Amniotic stem cell (primary cell): ENCODE data around the gene STK38L.
"Not testable (repeated sequence)": the region's sequence is repeated elsewhere in the genome, so short reads cannot be mapped to it uniquely, and the experiment has no call there.

ENCODE experiments used
- DNase-seq: peaks from one replicate; lab custom pipeline; 2025; lab: John Stamatoyannopoulos, UW

The STK38L gene

GRCh38 chr12:27226407-27226929 is 17.6 kb upstream of the STK38L start:
- no peak for DNase-seq

DNA sequence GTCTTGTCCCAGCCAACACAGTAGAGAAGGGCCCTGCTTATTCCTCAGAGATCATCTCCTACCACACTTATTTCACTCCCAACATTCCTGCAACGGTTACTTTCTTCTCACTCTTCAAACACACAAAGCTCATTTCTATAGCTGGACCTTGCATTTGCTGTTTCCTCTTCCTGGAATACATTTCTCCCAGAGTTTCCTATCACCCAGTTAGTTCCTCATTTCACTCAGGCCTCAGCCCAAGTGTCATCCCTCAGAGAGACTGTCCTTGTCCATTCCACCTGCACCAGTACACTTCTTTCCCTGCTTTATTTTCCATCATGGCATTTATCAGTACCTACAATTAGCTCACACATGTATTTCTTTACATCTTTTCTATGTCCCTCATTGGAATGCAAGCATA is 14.7 kb upstream of the STK38L start:
- DNase-seq = no peak

DNA sequence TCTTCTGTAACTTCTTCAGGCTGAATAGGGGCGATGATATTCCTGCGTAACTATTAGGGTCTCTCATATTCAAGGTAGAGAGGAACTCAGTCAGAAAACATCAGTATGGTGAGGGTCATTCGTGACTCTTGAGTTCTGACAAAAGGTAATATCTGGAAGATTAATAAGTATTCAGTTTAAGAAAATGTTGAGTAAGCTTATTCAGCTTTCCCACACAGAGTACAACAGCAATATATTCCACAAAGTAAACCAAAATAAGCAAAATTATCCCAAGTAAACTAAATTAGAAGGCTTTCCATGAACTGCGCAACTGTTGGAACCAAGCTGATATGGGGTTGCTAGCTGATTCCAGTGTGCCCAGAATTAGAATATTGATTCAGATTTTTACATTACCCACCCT is 12.7 kb upstream of the STK38L start:
- not testable (repeated sequence) for DNase-seq

- no peak for DNase-seq
Observed at GRCh38 chr12:27233814-27234213, 10.3 kb upstream of the STK38L start.

- DNase-seq = no peak
Observed at GRCh38 chr12:27236498-27236897, 7.6 kb upstream of the STK38L start.

DNA sequence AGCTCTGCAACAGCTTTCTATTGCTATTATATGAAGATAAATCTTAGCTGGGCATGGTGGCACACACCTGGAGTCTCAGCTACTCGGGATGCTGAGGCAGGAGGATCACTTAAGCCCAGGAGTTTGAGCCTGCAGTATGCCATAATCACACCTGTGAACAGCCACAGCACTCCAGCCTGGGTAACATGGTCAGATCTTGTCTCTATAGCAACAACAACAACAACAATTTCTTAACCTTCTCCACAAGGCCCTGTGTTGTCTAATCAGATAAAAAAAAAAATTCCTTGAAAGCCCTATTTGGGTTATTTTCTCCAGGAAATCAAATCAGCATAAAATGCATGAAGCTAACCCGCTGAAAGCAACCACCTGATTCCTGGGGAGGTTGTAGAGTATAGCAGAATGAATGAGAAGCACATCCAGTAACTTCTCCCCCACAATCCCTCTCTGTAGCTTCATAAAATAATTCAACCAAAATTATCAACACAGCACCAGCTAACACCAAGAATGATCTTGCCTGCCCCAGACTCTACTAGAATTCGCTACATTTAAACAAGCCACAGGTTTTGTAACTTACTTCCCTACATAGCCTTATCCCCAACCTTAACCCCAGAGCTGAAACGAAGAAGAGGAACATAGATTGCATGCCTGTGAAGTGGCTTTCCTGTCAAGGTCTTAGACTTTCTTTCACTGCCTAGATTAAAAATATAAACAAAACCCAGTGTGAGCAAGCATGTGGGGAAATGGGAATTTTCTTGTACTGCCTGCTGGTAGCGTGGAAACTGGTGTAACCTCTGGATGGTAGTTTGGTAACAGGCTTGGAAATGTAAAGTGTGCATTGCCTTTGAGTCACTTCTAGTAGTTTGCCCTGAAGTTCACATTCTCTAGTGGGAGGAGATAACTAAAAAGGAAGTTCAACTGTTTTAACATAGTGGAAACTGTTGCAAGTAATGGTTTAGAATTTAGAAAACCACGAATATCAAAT is 6.0 kb upstream of the STK38L start:
- DNase-seq = no peak

GRCh38 chr12:27243006-27243405 is 1.1 kb upstream of the STK38L start:
- no peak for DNase-seq

DNA sequence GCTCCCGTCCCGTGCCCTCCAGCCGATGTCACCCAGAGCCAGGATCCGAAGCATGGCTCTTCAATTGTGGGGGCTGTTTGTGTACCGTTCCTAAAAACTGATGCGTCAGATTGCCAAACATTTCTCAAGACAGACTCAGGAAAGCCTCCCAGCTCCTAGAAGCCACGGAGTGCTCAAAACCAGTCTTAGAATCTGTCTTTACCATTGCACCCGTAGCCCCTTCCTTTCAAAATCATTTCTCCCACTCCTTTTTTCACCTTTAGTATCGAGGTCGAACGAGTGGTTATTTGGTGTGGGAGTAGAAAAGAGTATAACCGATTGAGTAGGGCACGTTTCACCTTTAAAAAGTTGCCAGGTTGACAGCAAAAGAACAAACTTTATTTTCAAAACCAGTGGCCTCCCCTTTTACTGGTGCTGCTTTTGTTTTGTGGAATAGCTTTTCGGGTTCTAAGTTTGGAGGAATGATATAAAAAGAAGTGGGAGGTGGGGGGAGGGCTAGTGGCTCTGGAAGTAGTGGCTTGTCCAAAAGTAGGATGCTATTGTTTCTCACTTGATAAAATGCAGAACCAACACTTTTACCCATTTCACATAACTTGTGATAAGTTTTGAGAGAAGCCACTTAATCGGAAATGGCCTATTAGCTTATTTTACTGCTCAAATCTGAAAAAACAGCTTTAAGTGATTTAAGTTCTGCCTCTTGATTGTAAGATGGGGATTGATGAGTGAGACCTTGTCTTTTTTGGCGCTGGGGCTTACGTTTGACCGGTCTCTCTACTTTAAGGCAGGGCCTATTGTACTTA is 803 bp downstream of the STK38L start:
- DNase-seq = no peak

GRCh38 chr12:27246141-27246540 is 2.1 kb downstream of the STK38L start:
- DNase-seq = no peak

- no peak for DNase-seq
Observed at GRCh38 chr12:27246774-27247173, 2.7 kb downstream of the STK38L start.

DNA sequence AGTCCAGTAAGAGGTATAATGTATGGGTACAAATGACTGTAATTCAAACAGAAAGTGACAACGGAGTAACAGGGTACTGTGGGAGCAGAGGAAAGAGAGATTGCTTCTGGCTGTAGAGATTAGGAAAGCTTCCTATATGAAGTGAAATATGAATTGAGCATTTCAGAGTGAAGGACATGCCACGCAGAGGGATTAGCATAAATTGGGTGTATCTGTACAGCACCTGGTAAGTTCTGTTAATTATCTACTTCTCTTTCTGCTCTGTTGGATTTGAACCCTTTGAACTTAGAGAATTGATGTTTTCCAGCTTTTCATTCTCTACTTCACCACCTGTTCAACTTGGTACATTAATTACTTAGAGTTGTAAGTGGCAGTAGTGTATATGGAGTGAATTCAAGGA is 8.8 kb downstream of the STK38L start:
- DNase-seq = no peak

DNA sequence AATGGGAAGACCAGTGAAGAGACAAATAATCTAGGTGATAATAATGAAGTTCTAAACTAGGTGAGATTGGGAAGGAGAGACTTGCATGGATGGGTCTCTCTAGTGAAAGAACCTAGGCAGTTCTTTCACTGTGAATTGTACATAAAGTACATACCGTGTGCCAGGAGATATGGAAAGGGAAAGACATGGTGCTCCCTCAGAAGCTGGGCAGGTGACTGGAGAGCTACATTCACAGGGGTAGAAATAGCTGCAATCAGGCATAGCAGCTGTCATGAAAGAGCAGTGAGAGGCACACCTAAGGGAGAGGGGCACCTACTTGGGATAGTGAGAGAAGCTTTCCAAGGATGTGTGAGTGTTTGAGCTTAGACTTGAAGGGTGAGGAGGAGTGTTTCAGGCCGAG is 9.3 kb downstream of the STK38L start:
- no peak for DNase-seq

DNA sequence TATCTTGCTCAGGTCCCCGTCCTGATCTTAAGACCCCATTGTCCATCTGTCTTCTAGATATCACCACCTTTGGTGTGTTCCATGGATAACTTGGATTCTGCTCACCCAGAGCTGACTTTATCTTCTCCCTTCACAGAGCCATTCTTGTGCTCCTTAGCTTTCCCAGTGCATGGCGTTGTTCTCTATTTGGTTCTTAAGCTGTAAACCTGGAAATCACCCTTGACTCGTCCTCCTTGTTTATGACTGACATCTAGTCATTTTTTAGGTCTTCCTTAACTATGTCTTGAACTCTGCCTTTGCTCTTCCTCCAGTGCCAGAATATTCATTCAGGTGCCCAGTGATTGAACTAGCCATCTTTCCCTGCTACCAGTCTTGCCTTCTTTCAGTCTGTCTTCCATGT is 11.7 kb downstream of the STK38L start:
- DNase-seq = no peak

- DNase-seq = no peak
Observed at GRCh38 chr12:27257104-27257843, 13.2 kb downstream of the STK38L start.

DNA sequence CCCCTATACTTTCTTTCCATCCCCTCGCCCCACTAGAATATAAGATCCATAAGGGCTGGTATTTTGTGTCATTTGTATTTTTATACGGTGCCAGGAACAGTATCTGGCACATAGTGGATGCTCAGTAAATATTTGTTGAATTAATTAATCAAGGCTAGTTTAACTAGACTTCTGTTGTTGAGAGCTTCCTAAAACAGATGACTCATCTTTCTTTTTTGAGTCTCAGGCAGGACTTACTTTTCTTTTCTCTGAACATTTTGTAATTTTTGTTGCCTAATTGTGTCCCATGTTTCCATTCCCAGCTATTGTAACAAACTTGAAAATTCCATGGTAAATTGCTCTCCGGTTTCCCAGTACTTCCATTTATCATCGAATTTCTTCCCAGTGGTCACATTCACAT is 16.7 kb downstream of the STK38L start:
- DNase-seq = no peak

DNA sequence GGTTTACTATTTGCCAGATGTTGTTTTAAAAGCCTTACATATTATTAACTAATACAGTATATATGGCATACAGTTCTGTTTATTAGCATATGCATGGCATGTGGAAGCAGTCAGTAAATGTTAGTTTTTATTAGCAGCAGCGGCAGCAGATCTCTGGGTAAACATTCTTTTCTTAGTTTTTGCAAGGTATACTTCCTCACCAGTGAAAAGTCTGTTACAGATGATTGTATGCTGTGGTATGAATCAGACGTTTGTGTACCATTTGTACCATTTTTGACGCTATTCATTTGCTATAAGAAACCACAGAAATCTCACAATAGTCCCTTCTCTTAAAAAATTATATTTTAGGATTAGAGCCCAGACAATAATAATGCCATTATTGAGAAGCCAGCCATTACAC is 17.8 kb downstream of the STK38L start:
- no peak for DNase-seq

DNA sequence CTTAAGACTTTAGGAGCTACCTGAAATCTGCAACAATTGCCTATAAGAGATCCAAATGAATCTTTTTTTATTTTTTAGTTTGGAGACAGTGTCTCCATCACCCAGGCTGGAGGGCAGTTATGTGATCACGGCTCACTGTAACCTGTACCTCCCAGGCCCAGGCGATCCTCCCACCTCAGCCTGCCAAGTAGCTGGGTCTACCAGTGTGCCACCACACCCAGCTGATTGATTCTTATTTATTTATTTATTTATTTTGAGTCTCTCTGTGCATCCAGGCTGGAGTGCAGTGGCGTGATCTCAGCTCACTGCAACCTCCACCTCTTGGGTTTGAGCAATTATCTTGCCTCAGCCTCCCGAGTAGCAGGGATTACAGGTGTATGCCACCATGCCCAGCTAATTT is 26.1 kb downstream of the STK38L start:
- no peak for DNase-seq

- DNase-seq = no peak
Observed at GRCh38 chr12:27271206-27271605, 27.1 kb downstream of the STK38L start.

- DNase-seq = no peak
Observed at GRCh38 chr12:27272373-27273028, 28.4 kb downstream of the STK38L start.

DNA sequence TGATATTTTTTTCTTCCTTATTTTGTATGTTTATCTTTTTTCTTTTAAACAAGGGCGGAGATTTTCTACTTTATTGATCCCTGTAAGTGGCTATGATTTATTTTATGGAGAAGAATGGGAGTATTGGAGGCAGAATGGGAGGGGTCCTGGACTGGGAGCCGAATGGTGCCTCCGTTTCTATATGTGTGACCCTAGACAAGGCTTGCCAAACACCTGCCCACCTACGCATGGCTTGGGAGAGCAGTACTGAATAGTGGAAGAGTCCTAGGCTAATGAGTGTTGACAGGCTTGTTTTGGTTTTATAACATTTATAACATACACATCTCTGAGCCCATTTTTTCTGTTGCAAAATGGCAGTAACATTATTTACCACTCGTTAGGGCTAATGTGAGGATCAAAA is 29.0 kb downstream of the STK38L start:
- no peak for DNase-seq

GRCh38 chr12:27274706-27275105 is 30.6 kb downstream of the STK38L start:
- DNase-seq = no peak

DNA sequence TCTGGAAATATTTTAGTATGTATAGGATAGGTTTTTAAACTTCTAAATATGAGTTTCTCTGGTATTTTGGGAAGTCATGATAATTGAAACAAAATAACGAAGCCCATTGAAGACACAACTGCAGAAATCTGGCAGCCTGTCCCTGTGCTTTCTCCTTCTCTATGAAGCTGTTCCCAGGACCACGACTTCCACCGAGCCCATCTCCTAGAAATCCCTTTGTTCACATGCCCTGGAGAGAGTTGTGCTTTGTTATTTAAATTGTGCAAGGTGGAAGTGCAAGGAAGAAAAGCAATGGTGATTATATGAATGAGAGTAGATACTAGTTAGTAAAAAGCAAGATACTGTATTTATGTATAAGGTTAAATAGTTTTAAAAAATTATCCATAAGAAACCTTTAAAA is 32.2 kb downstream of the STK38L start:
- DNase-seq = no peak
